ENCODE results near the gene ZNF804B.

ZNF804B gene

GRCh38 chr7:88761779-88762178, 2.3 kb downstream of the ZNF804B start:
- H3K4me2 ChIP-seq = no peak overlapping the region
- no peaks in the 10 kb centered on the region for H4K20me1 ChIP-seq (ENCODE audit: insufficient read depth)
- TF ChIP-seq CTCF (conservative IDR thresholded peaks at IDR 0.05; ENCODE audit: low read depth, low read length) = no peak

GRCh38 chr7:88771417-88771816, 11.9 kb downstream of the ZNF804B start:
- Histone ChIP-seq H4K20me1 (ENCODE audit: insufficient read depth) (no peaks in the 10 kb centered on the region), H3K4me2 (no peak overlapping the region), H3K27ac (no peak overlapping the region), H3K27me3 (ENCODE audit: insufficient read depth, low read depth) (no peaks in the 10 kb centered on the region), H3K79me2 (ENCODE audit: insufficient read depth, low read depth) (no peaks in the 10 kb centered on the region), H2AFZ (ENCODE audit: low read depth) (no peak overlapping the region), H3K4me1 (ENCODE audit: low read depth, poor library complexity, severe bottlenecking) (no peaks in the 10 kb centered on the region), H3K4me3 (IDR thresholded peaks at IDR 0.05; ENCODE audit: insufficient read depth, low read depth, low read length) (no peak overlapping the region), H3K9ac (no peak overlapping the region), H3K36me3 (ENCODE audit: insufficient read depth) (no peaks in the 10 kb centered on the region)
- TF ChIP-seq CTCF (conservative IDR thresholded peaks at IDR 0.05; ENCODE audit: low read depth, low read length) = no peak

More at GRCh38 chr7:88761779-88762178, 2.3 kb downstream of the ZNF804B start:
- no peaks in the 10 kb centered on the region for H3K4me1 ChIP-seq (ENCODE audit: low read depth, poor library complexity, severe bottlenecking)
- H3K79me2 ChIP-seq (ENCODE audit: insufficient read depth, low read depth) = no peaks in the 10 kb centered on the region
- no peak overlapping the region for H3K4me3 ChIP-seq (IDR thresholded peaks at IDR 0.05; ENCODE audit: insufficient read depth, low read depth, low read length)
- H3K9ac ChIP-seq = no peak overlapping the region
- H3K27ac ChIP-seq = no peak overlapping the region
- no peaks in the 10 kb centered on the region for H3K27me3 ChIP-seq (ENCODE audit: insufficient read depth, low read depth)
- H3K36me3 ChIP-seq (ENCODE audit: insufficient read depth) = no peaks in the 10 kb centered on the region
- no peak overlapping the region for H2AFZ ChIP-seq (ENCODE audit: low read depth)

- Histone ChIP-seq H3K4me2 (no peak overlapping the region), H2AFZ (ENCODE audit: low read depth) (no peak overlapping the region), H3K9ac (no peak overlapping the region), H3K36me3 (ENCODE audit: insufficient read depth) (no peaks in the 10 kb centered on the region), H3K27ac (no peak overlapping the region), H3K4me3 (IDR thresholded peaks at IDR 0.05; ENCODE audit: insufficient read depth, low read depth, low read length) (no peak overlapping the region), H3K4me1 (ENCODE audit: low read depth, poor library complexity, severe bottlenecking) (no peaks in the 10 kb centered on the region), H3K79me2 (ENCODE audit: insufficient read depth, low read depth) (no peaks in the 10 kb centered on the region), H4K20me1 (ENCODE audit: insufficient read depth) (no peaks in the 10 kb centered on the region), H3K27me3 (ENCODE audit: insufficient read depth, low read depth) (no peaks in the 10 kb centered on the region)
- no peak for TF ChIP-seq CTCF (conservative IDR thresholded peaks at IDR 0.05; ENCODE audit: low read depth, low read length)
These were observed 13.3 kb downstream of the ZNF804B start for GRCh38 chr7:88772776-88773175.

DNA sequence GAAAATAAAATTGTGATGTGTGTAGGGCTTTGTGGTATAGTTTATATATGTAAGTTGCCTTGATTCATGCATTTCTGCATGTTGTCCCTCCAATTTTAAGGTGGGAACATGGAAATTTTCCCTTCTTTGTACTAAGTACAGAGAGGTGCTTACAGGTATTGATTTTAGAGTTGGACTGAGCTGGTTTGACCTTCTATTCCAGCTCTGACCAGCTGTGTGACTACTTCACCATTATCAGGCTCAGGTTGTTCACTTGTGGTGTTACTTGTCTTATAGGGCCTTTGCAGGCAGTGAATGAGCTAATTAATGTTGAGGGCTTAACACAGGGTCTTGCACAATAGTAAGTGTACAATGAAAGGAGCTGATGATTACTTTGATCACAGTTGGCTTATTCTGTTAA, 16.3 kb downstream of the ZNF804B start:
- Histone ChIP-seq H3K27me3 (ENCODE audit: insufficient read depth, low read depth) (no peaks in the 10 kb centered on the region), H3K9ac (no peak overlapping the region), H3K27ac (no peak overlapping the region), H2AFZ (ENCODE audit: low read depth) (no peak overlapping the region), H3K4me1 (ENCODE audit: low read depth, poor library complexity, severe bottlenecking) (no peaks in the 10 kb centered on the region), H3K79me2 (ENCODE audit: insufficient read depth, low read depth) (no peaks in the 10 kb centered on the region), H3K36me3 (ENCODE audit: insufficient read depth) (no peaks in the 10 kb centered on the region), H4K20me1 (ENCODE audit: insufficient read depth) (no peaks in the 10 kb centered on the region), H3K4me2 (no peak overlapping the region), H3K4me3 (IDR thresholded peaks at IDR 0.05; ENCODE audit: insufficient read depth, low read depth, low read length) (no peak overlapping the region)
- TF ChIP-seq CTCF (conservative IDR thresholded peaks at IDR 0.05; ENCODE audit: low read depth, low read length) = no peak
